HEK293 (cell line): Measurements from ENCODE around the gene RPL13A.

ENCODE experiments used
- CTCF ChIP-seq: fragments of 450-650 bp; formaldehyde crosslinking; IDR thresholded peaks from 2 replicates; pipeline ENCODE4 v1.5.1; 2016; ENCODE audit warnings: missing biosample characterization, missing genetic modification characterization
- RBAK ChIP-seq: fragments of 450-650 bp; formaldehyde crosslinking; IDR thresholded peaks from 2 replicates; pipeline ENCODE4 v1.5.1; 2016; ENCODE audit warnings: missing biosample characterization, missing genetic modification characterization
- ZBTB8A ChIP-seq: fragments of 450-650 bp; formaldehyde crosslinking; IDR thresholded peaks from 2 replicates; pipeline ENCODE4 v1.5.1; 2016; ENCODE audit warnings: missing biosample characterization, missing genetic modification characterization
- ZFP37 ChIP-seq: fragments of 450-650 bp; formaldehyde crosslinking; IDR thresholded peaks from 2 replicates; pipeline ENCODE4 v1.5.1; 2016; ENCODE audit warnings: missing biosample characterization, missing genetic modification characterization
- ZNF157 ChIP-seq: fragments of 450-650 bp; formaldehyde crosslinking; IDR thresholded peaks from 2 replicates; pipeline ENCODE4 v1.5.1; 2016; ENCODE audit warnings: missing biosample characterization, missing genetic modification characterization
- ZNF549 ChIP-seq: fragments of 450-650 bp; IDR thresholded peaks from 2 replicates; pipeline ENCODE4 v1.5.1; 2018; ENCODE audit warnings: missing biosample characterization, missing genetic modification characterization, mild to moderate bottlenecking, inconsistent platforms, moderate library complexity
- ZNF792 ChIP-seq: fragments of 450-650 bp; formaldehyde crosslinking; IDR thresholded peaks from 2 replicates; pipeline ENCODE4 v1.5.1; 2016; ENCODE audit warnings: missing biosample characterization, missing genetic modification characterization

GRCh38 chr19:49489601-49490167 lies 2.3 kb downstream of the RPL13A start:
- TF ChIP-seq CTCF (tag by site-specific recombination) (peak; percentile 85), RBAK (tag by site-specific recombination) (no peak), ZNF549 (no peak), ZNF792 (no peak), ZFP37 (no peak), ZBTB8A (no peak), ZNF157 (tag by site-specific recombination) (no peak)
